NCI-H2107 treated with DMSO at 0.1 percent for 48 hours (cell line): ENCODE data around the gene SRI.

ENCODE experiments used
- DNase-seq: peaks from one replicate; lab custom pipeline; 2025; ENCODE audit not compliant: unreplicated experiment; lab: John Stamatoyannopoulos, UW

SRI gene

DNA sequence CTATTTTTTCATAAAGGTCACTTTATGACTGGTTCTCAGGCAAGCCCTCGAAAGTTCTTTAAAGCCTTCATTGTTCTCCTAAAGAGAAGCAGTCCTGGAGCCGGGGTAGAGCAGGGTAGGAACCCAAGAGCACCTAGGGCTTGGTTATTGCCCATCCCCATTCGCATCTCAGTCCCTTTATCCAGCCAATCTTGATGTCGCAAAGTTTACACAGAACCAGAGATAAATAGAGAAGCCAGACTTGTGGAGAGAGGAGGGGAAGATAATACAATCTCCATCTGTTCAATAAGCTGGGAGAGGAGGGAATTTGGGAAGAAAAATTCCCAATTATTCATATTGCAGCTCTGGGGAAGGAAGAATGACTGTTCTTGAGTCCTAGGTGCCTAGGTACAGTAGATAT is 6.4 kb upstream of the SRI start:
- DNase-seq: no peak

DNA sequence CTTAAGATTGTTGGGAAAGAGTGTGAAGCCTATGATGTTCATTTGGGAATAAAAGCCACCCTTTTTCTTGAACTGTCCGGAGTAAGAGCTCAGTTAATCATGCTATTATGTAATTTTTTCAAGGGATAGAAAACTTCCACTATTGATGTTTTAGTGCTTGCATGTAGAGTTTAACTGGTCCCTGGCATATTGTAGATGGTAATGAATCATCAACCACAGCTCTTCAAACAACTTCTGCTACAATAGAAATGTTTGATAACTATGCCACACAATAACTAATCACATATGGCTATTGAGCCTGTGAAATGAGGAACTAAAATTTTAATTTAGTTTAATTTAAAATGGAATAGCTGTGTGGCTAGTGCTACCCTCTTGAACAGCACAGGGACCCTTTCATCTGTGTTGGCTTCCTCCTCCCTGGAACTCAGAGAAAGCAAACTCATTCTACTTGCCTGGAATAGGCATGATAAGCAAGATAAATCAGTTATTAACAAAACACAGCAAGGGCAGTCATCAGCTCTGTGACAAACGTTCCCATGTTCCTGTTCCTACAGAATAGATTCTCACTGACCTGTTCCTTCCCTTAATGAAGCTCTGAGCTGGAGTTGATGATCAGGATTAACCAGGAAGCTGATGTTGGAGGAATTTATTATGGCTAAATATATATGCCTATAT is 4.9 kb upstream of the SRI start:
- no peak for DNase-seq

DNA sequence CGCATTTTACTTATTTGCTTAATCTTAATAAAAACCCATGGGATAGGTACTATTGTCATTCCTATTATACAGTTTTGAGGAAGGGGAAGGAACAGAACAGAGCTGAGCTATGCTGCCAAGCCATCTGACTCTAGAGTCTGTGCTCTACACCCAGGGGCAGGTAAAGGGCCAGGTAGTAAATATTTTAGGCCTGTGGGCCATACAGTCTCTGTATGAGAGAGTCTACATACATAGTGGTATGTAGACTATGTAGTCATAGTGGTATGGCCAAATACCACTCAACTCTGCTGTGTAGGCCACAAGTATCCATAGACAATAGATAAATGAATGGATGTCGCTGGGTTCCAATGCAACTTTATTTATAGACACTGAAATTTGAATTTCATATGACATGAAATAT is 3.4 kb upstream of the SRI start:
- no peak for DNase-seq

DNA sequence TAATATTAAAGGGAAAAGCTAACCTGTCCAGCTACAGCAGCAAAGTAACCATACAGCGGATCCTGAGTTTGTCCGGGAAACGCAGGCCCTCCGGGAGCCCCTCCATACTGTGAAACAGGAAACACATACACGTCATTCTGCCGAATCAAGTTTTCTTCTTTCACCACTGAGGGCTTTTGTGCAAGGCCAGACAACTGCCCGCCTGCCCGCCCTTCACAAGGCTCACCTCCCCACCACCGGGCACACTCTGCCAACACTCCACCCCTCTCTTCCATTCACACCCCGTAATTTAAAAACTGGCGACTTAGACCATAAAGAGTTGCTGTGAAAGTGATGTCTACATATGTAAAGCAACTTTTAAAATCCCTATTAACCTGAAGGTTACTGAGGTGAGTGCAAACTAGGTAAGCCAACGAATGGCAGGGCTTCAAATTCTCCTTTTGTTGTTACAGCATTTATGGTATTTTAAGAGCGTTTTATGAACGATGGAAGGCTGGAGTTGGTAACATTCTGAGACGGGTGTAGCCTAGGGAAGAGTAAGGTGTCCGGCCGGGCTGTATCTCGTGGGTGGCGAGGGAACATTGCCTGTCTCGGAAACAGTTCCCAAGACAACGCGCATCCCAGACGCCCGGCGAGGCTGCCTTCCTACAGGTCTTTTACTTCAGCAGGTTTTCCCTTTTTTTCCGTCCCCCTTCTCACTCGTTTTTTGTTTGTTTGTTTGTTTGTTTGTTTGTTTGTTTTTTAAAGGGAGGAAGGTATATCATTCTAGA is 817 bp downstream of the SRI start:
- peak; percentile 40 for DNase-seq

DNA sequence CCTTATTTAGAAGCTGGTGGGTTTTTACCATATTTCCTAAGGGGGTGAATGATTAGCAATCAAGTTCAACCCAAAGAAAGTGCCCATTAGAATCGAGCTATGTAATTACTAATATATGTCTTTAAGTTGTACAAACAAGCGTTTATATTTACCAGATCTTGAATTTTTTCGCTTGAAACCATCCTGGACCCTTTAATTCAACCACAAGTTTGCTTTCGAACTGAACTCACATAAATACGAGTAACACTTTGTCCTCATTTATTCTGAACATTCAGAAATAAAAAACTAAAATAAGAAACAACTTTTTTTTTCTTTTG is 1.5 kb downstream of the SRI start:
- no peak for DNase-seq

DNA sequence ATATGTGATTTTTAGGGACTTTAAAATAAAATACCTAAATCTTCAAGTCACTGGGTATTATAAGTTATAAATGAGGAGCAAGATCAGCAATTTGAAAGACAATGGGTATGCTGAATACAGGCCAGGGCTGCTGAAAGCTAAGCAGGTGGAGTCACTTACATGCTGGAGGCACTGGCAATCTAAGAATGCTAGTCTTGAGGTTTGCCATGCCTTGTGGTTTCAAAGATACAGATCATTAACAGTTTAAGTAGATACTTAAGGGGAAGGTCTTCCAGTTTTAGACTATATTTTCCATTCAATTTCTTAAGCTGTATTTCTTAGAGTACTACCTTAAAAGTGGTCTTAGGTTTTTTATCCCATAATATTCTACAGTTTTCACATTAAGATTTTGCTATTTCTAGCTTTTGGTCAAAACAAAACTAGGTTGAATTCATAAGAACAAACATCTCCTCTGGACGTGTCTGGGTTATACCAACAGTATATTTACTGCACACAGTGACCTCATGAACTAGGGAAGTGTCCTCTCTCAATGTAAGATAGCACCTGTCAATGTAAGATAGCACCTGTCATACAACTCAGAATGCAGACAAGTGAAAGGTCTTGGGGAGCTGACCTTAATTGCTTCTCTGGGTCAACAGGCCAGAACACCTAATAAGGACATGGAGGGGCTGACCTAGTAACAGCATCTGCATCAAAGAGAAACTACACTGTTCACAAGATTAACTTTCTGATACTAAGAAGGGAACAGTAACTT is 2.0 kb downstream of the SRI start:
- DNase-seq: no peak

DNA sequence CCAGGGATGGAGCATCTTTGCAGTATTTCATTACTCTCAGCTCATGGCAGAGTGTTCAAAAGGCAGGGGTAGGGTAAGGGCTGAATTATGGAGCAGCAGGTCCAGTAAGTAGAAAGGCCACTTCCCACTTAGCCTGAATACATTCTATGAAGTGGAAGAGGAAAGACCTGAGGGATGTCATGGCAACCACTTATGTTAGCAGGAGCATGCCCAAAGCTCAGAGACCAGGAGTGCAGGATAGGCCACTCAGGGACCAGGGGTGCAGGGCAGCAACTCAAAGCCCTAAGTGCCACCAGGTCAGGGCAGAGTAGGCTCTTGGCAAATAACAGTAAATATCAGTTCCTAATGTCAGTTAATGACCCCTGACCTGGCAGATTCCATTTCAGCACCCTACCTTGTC is 3.6 kb downstream of the SRI start:
- no peak for DNase-seq

DNA sequence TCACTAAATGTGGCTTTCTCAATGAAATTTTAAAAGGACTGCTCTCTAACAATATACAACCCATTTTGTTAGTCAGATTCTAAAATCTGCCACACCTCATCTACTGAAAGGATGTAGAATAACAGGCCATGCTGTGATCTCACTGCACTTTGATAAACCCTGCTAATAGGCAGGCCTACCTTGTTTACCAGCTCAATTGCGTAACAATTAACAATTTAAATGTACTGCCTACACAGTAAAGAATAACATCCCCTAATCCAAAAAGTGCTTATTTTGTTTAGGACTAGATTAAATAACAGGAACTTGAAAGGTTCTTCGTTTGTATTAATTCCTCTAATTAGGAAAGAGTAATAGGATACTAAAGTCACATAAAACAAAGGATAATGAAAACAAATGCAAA is 4.5 kb downstream of the SRI start:
- DNase-seq: no peak

DNA sequence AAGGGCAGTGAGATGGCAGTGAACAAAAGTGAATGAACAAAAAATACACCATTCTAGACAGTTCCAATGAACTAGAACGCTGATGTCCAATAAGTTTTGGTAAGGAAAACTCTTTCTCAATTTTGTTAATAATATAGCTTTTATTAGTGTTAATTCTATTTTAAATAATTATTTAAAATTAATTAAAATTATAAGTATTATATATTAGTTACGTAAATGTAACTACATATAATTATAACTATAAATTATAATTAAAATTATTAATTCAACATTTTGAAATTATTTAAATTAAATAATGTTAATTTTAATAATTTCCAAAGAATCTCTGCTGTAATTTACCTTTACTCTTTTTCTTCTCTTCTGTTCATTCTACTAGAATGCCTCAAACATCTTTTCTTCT is 5.4 kb downstream of the SRI start:
- no peak for DNase-seq

DNA sequence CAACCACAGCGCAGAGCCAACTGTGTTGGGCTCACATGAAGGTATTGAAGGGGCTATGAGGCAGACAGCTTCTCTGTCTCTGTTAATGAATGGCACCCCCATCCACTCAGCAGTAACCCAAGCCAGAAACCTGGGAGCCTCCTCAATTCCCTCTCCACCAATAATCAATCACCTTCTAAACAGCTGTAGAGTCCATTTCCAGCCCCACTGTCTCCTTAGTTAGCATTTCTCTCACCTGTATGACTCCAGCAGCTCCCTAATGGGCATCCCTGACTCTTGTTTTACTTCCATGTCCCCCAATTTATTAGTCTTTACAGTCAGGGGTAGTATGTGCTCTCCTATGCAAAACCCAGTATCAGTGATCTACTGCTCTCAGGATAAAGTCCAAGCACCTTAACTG is 6.9 kb downstream of the SRI start:
- DNase-seq: no peak

DNA sequence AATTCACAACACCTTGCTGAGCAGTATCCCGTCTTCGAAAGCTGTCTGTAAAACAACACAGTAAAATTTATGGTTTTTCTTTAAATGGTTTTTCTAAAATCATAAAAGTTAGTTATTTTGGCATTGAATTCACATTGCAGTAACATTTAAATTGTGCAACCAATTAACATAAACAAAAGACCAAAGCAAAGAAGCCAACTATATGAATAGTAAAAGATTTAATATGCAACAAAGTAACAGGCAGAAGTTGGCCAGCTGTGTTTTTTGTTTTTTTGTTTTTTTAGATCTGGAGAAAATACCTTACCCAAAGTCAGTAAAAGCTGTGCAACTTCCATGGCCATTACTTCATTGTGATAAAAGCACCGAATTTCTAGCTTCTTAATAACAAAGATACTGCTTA is 11.3 kb downstream of the SRI start:
- DNase-seq: no peak

DNA sequence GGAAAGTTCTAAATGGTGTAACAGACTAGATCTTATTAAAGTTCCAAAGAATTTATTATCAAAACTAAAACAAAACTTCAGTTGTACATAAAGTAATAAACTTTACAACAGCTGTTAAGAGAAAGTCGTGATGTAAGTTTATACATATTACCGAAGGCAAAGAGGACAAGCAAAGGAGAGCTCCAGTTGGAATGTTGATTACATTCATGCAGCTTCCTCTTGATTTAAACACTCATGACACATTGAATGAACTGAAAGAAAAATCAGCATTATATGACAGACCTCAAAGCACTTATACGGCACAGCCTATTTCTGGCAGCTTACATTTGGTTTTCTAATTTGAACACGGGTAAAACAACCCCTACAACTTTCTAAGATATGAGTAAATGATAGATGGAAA is 13.6 kb downstream of the SRI start:
- DNase-seq: no peak

DNA sequence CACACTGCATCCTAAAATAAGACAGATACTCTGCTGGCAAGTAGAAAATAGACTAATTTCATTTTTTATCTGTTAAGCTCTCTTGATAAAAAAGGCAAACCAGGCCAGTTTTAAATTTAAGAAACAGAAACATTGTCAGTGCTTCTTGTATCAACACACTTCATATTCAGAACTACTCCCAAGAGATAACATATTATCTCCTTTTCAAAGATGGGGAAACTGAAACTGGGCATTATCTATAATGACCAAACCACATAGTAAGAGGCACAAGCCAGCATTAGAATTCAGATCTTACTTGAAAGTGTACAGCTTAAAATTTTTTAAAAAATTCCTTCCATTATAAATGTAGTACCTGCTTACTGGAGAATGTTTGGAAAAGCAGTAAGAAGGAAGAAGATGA is 14.7 kb downstream of the SRI start:
- no peak for DNase-seq

DNA sequence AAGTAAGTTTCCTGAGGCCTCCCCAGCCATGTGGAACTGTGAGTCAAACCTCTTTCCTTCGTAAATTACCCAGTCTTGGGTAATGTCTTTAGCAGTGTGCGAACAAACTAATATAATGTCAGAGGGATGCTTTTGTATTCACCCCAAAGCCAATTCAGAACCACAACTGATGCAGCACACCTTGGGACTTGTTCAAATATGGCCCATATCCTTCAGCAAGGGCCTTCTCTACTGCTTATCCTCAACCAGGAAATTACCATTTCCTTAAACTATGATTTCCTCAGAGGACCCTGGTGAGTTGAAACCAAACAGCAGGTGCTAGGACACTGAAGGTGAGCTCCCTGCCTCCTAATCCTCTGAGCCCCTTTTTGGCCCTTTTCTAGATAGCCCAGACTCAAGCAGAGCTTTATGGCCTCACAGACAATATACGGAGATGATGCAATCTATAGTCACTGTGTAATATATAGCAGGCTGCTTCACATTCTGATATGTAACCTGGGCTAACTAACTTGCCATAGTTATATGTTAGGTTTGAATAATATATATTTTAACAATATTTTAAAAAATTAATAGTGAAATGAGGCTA is 15.2 kb downstream of the SRI start:
- no peak for DNase-seq

DNA sequence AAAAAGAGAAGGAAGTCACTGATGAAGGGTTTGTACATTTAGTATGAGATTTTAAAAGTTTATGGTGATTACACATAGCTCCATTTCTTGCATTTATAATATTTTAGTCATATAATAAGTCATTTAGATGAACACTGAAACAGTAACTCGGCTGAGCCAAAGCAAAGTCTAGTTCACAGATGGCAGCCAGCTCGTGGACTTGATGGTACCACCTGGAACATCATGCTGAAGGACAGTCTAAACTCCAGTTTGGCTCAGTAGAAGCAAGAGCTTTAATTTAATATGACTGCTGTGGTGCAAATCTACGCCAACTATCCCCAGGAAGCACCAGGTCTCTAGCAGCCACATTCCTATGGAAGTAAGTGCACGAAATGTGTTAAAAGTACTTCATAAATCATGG is 16.4 kb downstream of the SRI start:
- DNase-seq: no peak

DNA sequence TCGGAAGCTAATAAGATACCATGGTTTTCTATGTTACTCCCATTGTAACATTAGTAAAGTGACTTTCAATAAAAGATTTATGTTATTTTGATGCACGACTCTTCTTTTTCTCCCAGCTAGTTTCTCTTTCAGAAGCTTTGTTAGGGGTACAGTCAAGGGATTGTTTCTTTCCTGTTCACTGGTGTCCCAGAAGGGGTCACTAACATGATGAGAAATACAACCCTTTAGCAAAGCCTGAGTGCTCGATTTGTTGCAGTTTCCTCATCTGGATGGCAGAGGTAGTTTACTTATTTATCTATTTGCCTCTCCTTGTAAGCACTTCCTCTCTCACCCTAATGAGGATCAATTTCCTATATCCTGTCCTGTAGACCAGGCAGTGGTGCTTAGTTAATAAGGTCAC is 17.0 kb downstream of the SRI start:
- DNase-seq: no peak

DNA sequence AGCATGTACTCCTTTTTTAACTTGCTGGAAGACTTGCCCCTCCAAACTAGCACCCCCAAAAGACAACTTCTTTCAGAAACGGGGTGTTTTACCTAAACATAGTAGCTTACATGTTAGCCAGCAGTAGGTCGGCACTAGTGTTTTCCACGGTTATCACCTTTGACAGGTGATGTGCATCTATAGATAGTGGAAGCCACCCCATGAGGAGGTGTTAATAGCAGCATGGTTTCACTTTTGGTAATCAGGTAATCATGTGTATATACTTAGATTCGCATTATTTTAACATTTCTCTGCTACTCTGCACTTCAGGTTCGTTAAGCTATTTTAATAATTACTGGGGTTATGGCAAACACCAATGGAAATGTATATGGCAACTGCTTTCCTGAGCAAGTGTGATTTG is 17.6 kb downstream of the SRI start:
- DNase-seq: no peak

DNA sequence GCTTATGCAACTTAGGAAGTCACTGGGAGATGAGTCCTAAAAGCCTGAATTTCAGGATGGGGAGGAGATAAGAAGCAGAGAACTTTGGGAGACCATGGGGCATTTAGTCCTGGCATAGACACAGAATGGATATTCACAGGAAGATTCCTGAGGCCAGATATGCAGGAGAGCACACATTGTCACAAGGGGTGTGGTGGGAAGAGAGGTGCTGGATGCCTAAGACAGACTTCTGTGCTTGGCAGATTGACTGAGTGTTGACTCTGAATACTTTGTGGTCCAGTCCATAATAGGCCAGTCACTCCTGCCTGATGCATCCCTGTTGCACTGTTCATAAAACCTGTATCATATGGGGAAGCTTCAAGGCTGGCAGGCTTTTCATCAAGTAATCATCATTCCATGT is 18.5 kb downstream of the SRI start:
- DNase-seq: no peak

DNA sequence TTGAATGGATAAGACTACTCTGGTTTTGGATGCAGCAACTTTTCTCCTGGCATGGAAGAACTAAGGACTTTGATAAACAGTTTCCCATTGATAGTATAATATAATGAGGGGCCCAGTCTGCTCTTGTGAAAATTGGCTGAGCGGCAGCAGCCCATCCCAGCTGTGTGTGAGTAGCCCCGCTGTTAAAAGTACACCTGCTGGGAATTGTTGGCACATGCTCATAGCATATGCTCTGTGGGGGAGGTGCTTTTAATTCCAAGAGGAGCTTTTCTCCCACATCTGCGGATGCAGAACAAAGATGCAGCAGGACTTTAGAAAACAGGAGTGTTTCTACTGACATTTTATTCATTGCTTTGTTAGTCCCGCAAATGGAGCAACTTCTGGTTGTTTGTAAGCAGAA is 19.0 kb downstream of the SRI start:
- DNase-seq: peak; percentile 84

DNA sequence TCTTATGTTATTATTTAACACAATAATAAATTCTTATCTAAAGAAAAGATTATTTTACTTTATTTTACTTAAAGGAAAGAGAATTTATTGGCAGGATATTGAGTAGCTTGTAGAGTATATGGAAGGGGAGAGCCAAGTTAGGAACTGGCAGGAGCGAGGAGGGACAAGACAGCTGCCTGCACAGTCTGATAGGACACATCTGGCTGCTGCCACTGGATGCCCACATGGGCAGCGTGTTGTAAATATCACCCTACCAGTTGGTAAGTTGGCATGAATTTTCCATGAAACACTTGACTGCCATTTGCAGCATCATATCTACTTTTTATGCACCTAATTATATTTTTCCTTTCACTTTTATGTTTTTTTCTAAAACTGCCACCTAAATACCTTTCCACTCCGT is 19.6 kb downstream of the SRI start:
- no peak for DNase-seq

DNA sequence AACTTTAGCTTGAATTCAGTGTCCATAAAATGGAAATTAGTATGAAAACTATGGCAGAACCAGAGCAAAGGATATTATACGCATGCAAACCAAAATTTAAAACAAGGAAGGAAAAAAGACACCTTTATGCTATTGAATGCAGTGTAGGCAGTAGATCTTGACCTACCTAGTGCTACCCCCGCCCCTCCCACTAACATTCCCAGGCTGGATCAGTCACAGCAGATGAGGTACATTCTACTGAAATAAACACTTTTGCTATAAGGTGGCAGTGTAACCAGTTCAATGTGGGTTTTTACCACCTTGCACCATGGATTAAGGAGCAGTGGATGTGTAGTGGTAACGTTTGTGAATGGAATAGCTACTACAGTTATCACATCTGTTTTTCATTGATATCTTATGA is 27.9 kb downstream of the SRI start:
- DNase-seq: no peak

DNA sequence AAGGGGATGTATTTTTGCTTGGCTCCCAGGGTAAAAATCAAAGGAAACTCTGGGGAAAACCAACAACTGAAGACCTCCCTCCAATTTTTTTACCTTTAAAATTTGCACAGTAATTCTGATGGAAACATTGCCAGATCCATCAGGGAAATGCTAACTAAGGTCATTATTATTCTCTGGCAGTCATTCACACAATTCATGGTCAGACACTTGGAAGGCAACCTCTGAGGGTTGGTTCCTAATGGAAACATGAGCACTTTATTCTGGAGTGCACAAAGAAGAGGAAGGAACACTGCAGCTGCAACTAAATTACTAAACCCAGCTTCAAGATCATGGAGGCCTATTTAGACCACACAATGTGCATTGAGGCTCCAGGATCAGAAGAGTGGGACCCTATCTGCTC is 34.2 kb downstream of the SRI start:
- DNase-seq: peak; percentile 32
